ENCODE data around the gene EPB41L4B.

The EPB41L4B gene

DNA sequence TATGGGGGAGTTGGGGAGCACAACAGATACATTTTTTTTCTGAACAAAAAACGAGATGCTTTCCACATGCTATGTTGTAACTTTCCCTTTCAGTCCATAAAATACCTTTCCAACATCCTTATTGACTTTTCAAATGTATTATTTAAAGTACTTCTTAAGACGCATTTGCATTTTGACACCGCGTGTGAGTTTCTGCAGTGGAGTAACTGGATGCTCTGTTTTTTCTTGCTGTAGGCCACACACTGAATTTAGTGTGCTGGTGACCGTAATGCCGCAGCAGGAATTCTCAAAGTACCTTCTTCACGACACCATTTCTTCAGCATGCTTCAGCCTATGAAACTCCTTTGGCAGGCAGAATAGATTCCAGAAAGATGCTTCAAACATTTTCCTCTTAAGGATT is 14.3 kb upstream of the EPB41L4B start:
- H3K4me3 ChIP-seq (ENCODE audit: low read depth, low read length), result no peak overlapping the region
- TF ChIP-seq, protein P1, sequence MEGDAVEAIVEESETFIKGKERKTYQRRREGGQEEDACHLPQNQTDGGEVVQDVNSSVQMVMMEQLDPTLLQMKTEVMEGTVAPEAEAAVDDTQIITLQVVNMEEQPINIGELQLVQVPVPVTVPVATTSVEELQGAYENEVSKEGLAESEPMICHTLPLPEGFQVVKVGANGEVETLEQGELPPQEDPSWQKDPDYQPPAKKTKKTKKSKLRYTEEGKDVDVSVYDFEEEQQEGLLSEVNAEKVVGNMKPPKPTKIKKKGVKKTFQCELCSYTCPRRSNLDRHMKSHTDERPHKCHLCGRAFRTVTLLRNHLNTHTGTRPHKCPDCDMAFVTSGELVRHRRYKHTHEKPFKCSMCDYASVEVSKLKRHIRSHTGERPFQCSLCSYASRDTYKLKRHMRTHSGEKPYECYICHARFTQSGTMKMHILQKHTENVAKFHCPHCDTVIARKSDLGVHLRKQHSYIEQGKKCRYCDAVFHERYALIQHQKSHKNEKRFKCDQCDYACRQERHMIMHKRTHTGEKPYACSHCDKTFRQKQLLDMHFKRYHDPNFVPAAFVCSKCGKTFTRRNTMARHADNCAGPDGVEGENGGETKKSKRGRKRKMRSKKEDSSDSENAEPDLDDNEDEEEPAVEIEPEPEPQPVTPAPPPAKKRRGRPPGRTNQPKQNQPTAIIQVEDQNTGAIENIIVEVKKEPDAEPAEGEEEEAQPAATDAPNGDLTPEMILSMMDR (IDR thresholded peaks at IDR 0.05; ENCODE audit: low read depth, low read length), result no peak

DNA sequence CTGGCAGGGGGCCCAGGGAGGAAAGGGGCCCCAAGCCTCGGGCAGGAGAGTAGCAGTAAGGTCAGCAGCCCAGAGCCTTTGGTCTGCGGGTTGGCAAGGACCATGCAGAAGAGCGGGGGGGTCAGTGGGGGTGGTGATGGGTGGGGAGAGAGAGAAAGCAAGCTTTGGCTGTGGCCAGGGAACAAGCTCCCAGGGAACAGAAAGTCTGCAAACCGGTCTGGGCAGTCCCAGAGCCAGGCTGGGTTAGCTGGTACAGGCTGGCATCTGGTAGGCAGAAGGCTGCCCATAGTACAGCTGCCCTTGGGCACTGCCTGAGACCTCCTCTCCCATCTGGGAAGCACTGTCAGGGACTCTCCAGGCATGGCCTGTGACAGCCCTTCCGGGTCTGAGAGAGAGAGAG is 10.5 kb upstream of the EPB41L4B start:
- no peak overlapping the region for H3K4me3 ChIP-seq (ENCODE audit: low read depth, low read length)
- TF ChIP-seq, protein P1 (IDR thresholded peaks at IDR 0.05; ENCODE audit: low read depth, low read length), result no peak

DNA sequence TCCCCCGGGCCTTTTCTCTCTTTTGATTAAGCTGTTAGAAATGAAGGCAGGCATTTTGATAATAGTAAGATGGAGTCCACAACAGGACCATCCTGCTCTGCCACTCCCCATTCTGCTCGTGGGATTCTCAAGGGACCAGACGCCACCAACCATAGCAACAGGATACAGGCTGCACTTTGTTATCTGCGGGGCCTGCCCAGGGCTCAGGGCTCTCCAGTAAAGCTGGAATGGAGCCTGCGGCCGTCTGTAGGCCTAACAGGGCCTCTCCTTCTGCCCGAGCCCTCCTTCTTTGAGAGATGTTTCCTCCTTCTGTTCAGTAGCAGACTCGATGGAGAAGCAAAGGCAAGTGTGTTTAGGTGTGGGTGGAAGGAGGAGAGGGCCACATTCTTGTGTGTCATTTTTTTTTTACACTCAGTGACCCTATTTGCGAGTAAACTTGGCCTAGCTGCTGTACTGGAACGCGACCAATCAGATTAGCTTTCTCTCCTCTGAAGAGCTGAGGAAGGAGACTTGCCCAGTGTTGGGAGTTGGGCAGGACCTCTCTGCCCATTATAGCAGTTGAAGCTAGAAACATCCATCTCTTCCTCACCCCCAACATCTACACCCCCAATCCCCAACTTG is 8.9 kb upstream of the EPB41L4B start:
- TF ChIP-seq, protein P1 (IDR thresholded peaks at IDR 0.05; ENCODE audit: low read depth, low read length), result no peak
- H3K4me3 ChIP-seq (ENCODE audit: low read depth, low read length), result no peak overlapping the region

DNA sequence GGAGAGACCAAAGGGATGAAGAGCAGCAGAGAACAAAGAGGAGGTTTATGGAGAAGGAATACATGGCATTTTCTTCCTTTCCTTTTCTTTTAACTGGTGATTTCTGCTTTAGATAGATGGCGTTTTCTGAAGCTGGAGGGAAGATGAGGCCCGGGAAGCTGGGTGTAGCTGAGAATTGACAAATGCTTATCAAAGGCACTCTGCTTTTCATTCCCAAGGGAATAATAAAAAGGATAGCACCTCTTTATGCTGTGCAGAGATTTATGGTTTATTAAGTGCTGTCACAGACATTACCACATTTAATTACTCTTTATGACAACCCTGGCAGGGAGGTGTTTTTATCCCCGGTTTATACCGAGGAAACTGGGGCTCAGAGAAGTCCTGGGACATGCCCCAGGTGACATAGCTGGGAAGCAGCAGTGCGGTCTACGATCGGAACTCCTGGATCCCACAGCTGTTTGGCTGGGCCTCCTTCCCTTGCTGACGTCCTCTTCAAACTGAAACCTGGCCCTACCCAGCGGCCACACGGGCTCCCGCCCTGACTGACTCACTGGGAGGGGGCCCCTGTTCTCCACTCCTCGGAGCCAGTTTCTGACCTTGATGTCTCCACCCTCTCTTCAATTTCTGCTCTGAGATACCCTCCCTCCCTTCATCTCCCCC is 8.2 kb upstream of the EPB41L4B start:
- no peak overlapping the region for H3K4me3 ChIP-seq (ENCODE audit: low read depth, low read length)
- TF ChIP-seq, protein P1 (IDR thresholded peaks at IDR 0.05; ENCODE audit: low read depth, low read length), result no peak

DNA sequence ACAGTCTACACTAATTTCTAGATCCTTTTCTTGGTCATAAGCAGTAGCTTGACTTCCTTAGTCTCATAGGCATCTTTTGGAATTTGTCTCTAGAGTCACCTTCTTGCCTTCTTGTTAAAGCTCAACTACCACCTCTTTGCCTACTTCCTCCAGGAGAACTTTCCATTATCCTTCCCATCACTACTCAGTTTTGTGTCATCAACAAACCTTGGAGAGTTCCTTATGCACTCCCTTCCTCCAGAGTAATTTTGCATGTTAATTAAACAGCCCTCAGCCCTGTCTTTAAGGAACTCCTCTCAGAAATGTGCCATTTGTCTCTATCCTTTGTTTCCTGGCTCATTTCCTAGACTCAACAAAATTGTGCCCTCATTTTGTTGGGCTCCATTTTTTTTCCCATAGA is 4.2 kb upstream of the EPB41L4B start:
- H3K4me3 ChIP-seq (ENCODE audit: low read depth, low read length), result no peak overlapping the region
- TF ChIP-seq, protein P1 (IDR thresholded peaks at IDR 0.05; ENCODE audit: low read depth, low read length), result no peak

DNA sequence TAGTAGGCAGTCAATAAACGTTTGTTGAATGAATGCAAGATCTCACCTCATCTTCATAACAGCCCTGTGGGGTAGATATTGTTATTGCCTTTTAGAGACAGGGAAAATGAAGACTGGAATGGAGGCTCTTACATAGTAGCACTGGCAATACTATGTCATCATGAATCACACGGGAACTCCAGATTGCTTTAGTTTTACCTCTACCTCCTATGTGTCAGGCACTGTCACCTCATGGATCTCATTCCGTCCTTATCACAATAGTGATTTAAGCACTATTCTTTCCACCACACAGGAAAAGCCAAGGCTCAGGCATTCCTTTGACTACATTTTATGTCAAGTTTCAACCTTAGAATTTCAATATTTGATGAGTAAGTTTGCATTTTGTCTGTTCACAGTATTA is 2.9 kb upstream of the EPB41L4B start:
- no peak overlapping the region for H3K4me3 ChIP-seq (ENCODE audit: low read depth, low read length)
- TF ChIP-seq, protein P1 (IDR thresholded peaks at IDR 0.05; ENCODE audit: low read depth, low read length), result no peak

DNA sequence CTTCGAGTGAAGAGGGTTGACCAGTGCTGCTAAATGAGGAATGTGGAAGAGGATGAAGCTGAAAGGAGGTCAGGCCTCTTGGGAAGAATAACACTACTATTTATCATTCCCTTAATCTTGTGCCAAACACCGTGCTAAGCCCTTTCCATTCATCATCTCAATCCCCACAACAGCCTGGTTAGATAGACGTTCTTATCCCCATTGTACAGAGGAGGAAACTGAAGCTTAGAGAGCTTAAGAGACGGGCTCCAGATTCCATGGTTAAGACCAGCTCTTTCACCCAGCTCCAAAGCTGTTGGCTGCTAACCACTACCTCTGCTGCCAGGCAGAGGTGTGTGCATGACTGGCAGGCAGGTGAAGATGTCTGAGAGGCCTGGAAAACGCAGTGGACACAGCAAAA is 868 bp upstream of the EPB41L4B start:
- TF ChIP-seq, protein P1 (IDR thresholded peaks at IDR 0.05; ENCODE audit: low read depth, low read length), result no peak
- H3K4me3 ChIP-seq (ENCODE audit: low read depth, low read length), result no peak overlapping the region
